Measurements from ENCODE around the gene BMPR1A. TPM values are rescaled to one million over a fixed set of nuclear protein-coding genes. Genes with fewer than 3 reads are reported as not detected.

BMPR1A gene
- total and polyA plus RNA-seq, 2 experiments from 2014 or later: 14.2 to 82.5 TPM

GRCh38 chr10:86889997-86890396 is 133.6 kb downstream of the BMPR1A start:
- Mint-ChIP-seq H3K27ac (no peak overlapping the region), H3K27me3 (ENCODE audit: insufficient read depth, low read depth, poor library complexity) (no peaks in the 10 kb centered on the region), H3K4me3 (no peak overlapping the region), H3K4me1 (peaks cover 22% of the 10 kb centered on the region; the same call in 2 of the 3 replicates), H3K9me3 (no peaks in the 10 kb centered on the region), H3K36me3 (ENCODE audit: low read depth) (peaks cover 39% of the 10 kb centered on the region)
- no peak overlapping the region for H3K27ac ChIP-seq (ENCODE audit: low read depth)
- no peak overlapping the region for H3K4me2 ChIP-seq
- H3K79me2 ChIP-seq (replicated peaks; ENCODE audit: insufficient read depth): peaks cover 58% of the 10 kb centered on the region
- peaks cover 17% of the 10 kb centered on the region for H3K36me3 ChIP-seq (ENCODE audit: insufficient read depth)
- H4K20me1 ChIP-seq (replicated peaks; ENCODE audit: insufficient read depth): peaks cover 22% of the 10 kb centered on the region; the same call in 1 of the 2 replicates
- no peak for ATAC-seq
- H3K4me1 ChIP-seq (ENCODE audit: insufficient read depth): no peaks in the 10 kb centered on the region
- no peak for DNase-seq (ENCODE audit: low spot score)
- no peaks in the 10 kb centered on the region for H3K9me2 ChIP-seq (ENCODE audit: insufficient read depth)
- no peak overlapping the region for H3K4me3 ChIP-seq
- no peaks in the 10 kb centered on the region for H3K27me3 ChIP-seq (ENCODE audit: insufficient read depth)
- no peaks in the 10 kb centered on the region; the same call in 1 of the 2 replicates for H3F3A ChIP-seq (replicated peaks; ENCODE audit: low read depth)
- H2AFZ ChIP-seq: no peak overlapping the region
- no peak for TF ChIP-seq CTCF (conservative IDR thresholded peaks at IDR 0.05; ENCODE audit: low read depth in 2 of 2)
- no peak for TF ChIP-seq EZH2phosphoT487 (IDR thresholded peaks at IDR 0.05; ENCODE audit: unreplicated experiment)
- TF ChIP-seq REST (IDR thresholded peaks at IDR 0.05; ENCODE audit: unreplicated experiment): no peak
- TF ChIP-seq EZH2 (IDR thresholded peaks at IDR 0.05; ENCODE audit: low read depth, unreplicated experiment): no peak
- TF ChIP-seq ZNF462 (CRISPR knock-in tag; IDR thresholded peaks at IDR 0.05): no peak
- no peak for TF ChIP-seq ZNF331 (CRISPR knock-in tag; IDR thresholded peaks at IDR 0.05; ENCODE audit: low read depth)
- TF ChIP-seq CREB1 (CRISPR knock-in tag; IDR thresholded peaks at IDR 0.05; ENCODE audit: low read depth): no peak
- no peak for TF ChIP-seq ZNF114 (CRISPR knock-in tag; IDR thresholded peaks at IDR 0.05)
- no peak for TF ChIP-seq POLR2AphosphoS5 (IDR thresholded peaks at IDR 0.05; ENCODE audit: low read depth)
- no peak for TF ChIP-seq JUNB (IDR thresholded peaks at IDR 0.05; ENCODE audit: unreplicated experiment)
- TF ChIP-seq STAT1 (IDR thresholded peaks at IDR 0.05; ENCODE audit: unreplicated experiment): no peak
